HepG2 (cell line): ENCODE data around the gene WDR37. TPM values are rescaled to one million over a fixed set of nuclear protein-coding genes. Genes with fewer than 3 reads are reported as not detected.

Experiments
- ATAC-seq: fragments of 200-7000 bp; cut with Tn5 transposase; 3 replicates; pipeline ENCODE4 v1.9.1; 2020; ENCODE audit warnings: mild to moderate bottlenecking, moderate library complexity
- BruUV-seq: library from RNA; stranded (reverse); fragments of 400-500 nt; replicated peaks from 2 replicates; lab custom pipeline; 2021; lab: Mats Ljungman, UMichigan
- CTCF ChIA-PET: fragments of 300-600 bp; formaldehyde crosslinking; extraction: SDS; loops from one replicate; lab custom pipeline; 2021; ENCODE audit warnings: low total read pairs, inconsistent platforms, low intra/inter-chr PET ratio; lab: Yijun Ruan, JAX
- POLR2A ChIA-PET: fragments of 350-600 bp; sonication (Branson Sonifier 250); formaldehyde crosslinking; loops from one replicate; lab custom pipeline; 2020; ENCODE audit warnings: antibody characterized with exemption, inconsistent platforms; lab: Yijun Ruan, JAX
- DNase-seq: peaks from one replicate; pipeline ENCODE4 v3.0.0-alpha.2; 2015; ENCODE audit warnings: low spot score
- FAIRE-seq: peaks from 3 replicates; lab custom pipeline; 2011; peaks lifted over from hg19 to GRCh38; lab: Jason Lieb, UNC
- H2AFZ ChIP-seq: one replicate; pipeline ENCODE4 v1.6.1; 2011; ENCODE audit warnings: low read length, inconsistent platforms
- H3K27ac ChIP-seq: fragments of 300-600 bp; 3 replicates; pipeline ENCODE4 v1.8.0; 2011; ENCODE audit warnings: mixed run types, mild to moderate bottlenecking, mixed read lengths, low read length, inconsistent platforms; ENCODE audit not compliant: insufficient read depth; ENCODE audit errors: extremely low read length
- H3K27me3 ChIP-seq, 2 experiments: fragments of 200-600 bp in 1 of 2; 2 replicates in 1 of 2; 3 replicates in 1 of 2; pipeline versions ENCODE4 v1.6.0 to v1.8.0; 2011; ENCODE audit warnings: low read length in 2 of 2, mild to moderate bottlenecking in 2 of 2, moderate library complexity in 2 of 2, inconsistent platforms in 1 of 2; ENCODE audit not compliant: insufficient read depth in 2 of 2, control insufficient read depth in 1 of 2
- H3K36me3 ChIP-seq, 2 experiments: fragments of 200-600 bp in 1 of 2; replicated peaks in 1 of 2; 2 replicates in 1 of 2; 3 replicates in 1 of 2; pipeline versions ENCODE4 v1.5.1 to v1.8.0; 2011; ENCODE audit warnings: low read length in 2 of 2, inconsistent platforms in 1 of 2; ENCODE audit not compliant: insufficient read depth in 2 of 2, control insufficient read depth in 1 of 2
- H3K4me1 ChIP-seq: 2 replicates; pipeline ENCODE4 v1.5.1; 2012; ENCODE audit warnings: low read length, inconsistent platforms; ENCODE audit not compliant: insufficient read depth
- H3K4me2 ChIP-seq: 2 replicates; pipeline ENCODE4 v1.6.0; 2011; ENCODE audit warnings: low read depth, low read length, inconsistent platforms
- H3K4me3 ChIP-seq, 3 experiments: fragments of 200-600 bp in 1 of 3; sonication (generic), shearing (Covaris generic) in 1 of 3; replicated peaks in 1 of 3; 2 replicates each; pipeline ENCODE4 v1.5.1; 2011 to 2016; ENCODE audit warnings: low read length in 3 of 3, inconsistent platforms in 2 of 3, low read depth in 2 of 3, mild to moderate bottlenecking in 2 of 3, control low read depth in 1 of 3, mixed read lengths in 1 of 3; ENCODE audit not compliant: insufficient read depth in 1 of 3
- H3K79me2 ChIP-seq: one replicate; pipeline ENCODE4 v1.6.1; 2011; ENCODE audit warnings: low read length, inconsistent platforms; ENCODE audit not compliant: insufficient read depth
- H3K9ac ChIP-seq: 2 replicates; pipeline ENCODE4 v1.6.0; 2011; ENCODE audit warnings: mild to moderate bottlenecking, low read depth, low read length, inconsistent platforms; ENCODE audit not compliant: insufficient read depth
- H3K9me3 ChIP-seq: 2 replicates; pipeline ENCODE4 v1.5.1; 2012; ENCODE audit warnings: mild to moderate bottlenecking, low read length
- H4K20me1 ChIP-seq: 2 replicates; pipeline ENCODE4 v1.6.0; 2011; ENCODE audit warnings: inconsistent platforms, mild to moderate bottlenecking, low read length, moderate library complexity; ENCODE audit not compliant: insufficient read depth
- HNRNPL ChIP-seq: fragments of 200-400 bp; formaldehyde crosslinking; IDR thresholded peaks from 2 replicates; pipeline ENCODE4 v1.6.1; 2017; ENCODE audit warnings: mild to moderate bottlenecking, low read depth, low read length
- MIXL1 ChIP-seq: IDR thresholded peaks from 2 replicates; pipeline ENCODE4 v1.6.1; 2016
- NR2F1 ChIP-seq, 2 experiments: fragments of 450-650 bp in 1 of 2; formaldehyde crosslinking in 1 of 2; IDR thresholded peaks; 2 replicates each; pipeline versions ENCODE4 v1.5.0 to v1.6.1; 2016 to 2020; ENCODE audit warnings: mild to moderate bottlenecking in 1 of 2, missing compliant biosample characterization in 1 of 2, missing genetic modification reagents in 1 of 2, moderate library complexity in 1 of 2
- NR2F6 ChIP-seq, 2 experiments: IDR thresholded peaks; 2 replicates each; pipeline ENCODE4 v1.6.1; 2016; ENCODE audit warnings: antibody characterized with exemption in 1 of 2, mild to moderate bottlenecking in 1 of 2
- PAF1 ChIP-seq: IDR thresholded peaks from 2 replicates; pipeline ENCODE4 v1.6.1; 2016; ENCODE audit warnings: missing genetic modification reagents, missing compliant biosample characterization
- REPIN1 ChIP-seq: sonication (generic); formaldehyde crosslinking; IDR thresholded peaks from 2 replicates; pipeline ENCODE4 v1.8.0; 2022; ENCODE audit warnings: missing genetic modification reagents, low read depth, mild to moderate bottlenecking, borderline replicate concordance
- RFX3 ChIP-seq: IDR thresholded peaks from 2 replicates; pipeline ENCODE4 v1.6.1; 2016; ENCODE audit warnings: missing biosample characterization, missing genetic modification reagents
- SP1 ChIP-seq, 2 experiments: fragments of 450-650 bp in 1 of 2; sonication (generic) in 1 of 2; formaldehyde crosslinking in 1 of 2; IDR thresholded peaks; 2 replicates each; pipeline versions ENCODE4 v1.4.0 to v1.6.1; 2016 to 2020; ENCODE audit warnings: missing genetic modification reagents in 1 of 2
- U2AF1 ChIP-seq: fragments of 200-400 bp; formaldehyde crosslinking; optimal IDR thresholded peaks from 2 replicates; pipeline ENCODE3; 2017; ENCODE audit warnings: mild to moderate bottlenecking, low read depth, low read length
- ZNF33B ChIP-seq: sonication (generic); formaldehyde crosslinking; IDR thresholded peaks from 2 replicates; pipeline ENCODE4 v1.5.1; 2020; ENCODE audit warnings: mild to moderate bottlenecking, missing genetic modification reagents
- ZNF878 ChIP-seq: sonication (generic); formaldehyde crosslinking; IDR thresholded peaks from 2 replicates; pipeline ENCODE4 v1.8.1; 2023; ENCODE audit warnings: mild to moderate bottlenecking, missing genetic modification reagents, moderate library complexity
- ZZZ3 ChIP-seq: sonication (generic); formaldehyde crosslinking; IDR thresholded peaks from 2 replicates; pipeline ENCODE4 v1.4.0; 2020; ENCODE audit warnings: missing genetic modification reagents, mild to moderate bottlenecking, borderline replicate concordance
- WGBS: methylation state at CpG from one replicate; pipeline ENCODE4 v1.1.6; 2017; ENCODE audit warnings: low lambda C conversion rate; 5-methylcytosine and 5-hydroxymethylcytosine counted together
- in situ Hi-C: cut with HindIII; loops from 2 replicates; pipeline ENCODE4 v1.10.0; 2017; ENCODE audit warnings: low pct_unique_long_range_greater_than_20kb; ENCODE audit not compliant: extremely low pct_ligation_motif_present
- intact Hi-C: fragments of 100-400 bp; cut with micrococcal nuclease; formaldehyde crosslinking; loops from one replicate; pipeline ENCODE4 v1.10.0; 2022; ENCODE audit not compliant: unreplicated experiment
- polyA plus RNA-seq, 8 experiments: library from polyadenylated mRNA; depleted of rRNA in 3 of 8; stranded (reverse) in 7 of 8; unstranded in 1 of 8; fragments of >200 nt; fragmentation: Illumina TruSeq in 4 of 8; extraction: Trizol in 4 of 8; gene quantifications; 2 replicates each; pipeline versions ENCODE4 v1.2.1 to v1.2.3, GENCODE V29; 2011 to 2016; ENCODE audit warnings: low read depth in 4 of 8, missing spikeins in 1 of 8, mixed read lengths in 1 of 8; ENCODE audit not compliant: insufficient read depth in 1 of 8
- total RNA-seq, 5 experiments: library from RNA; depleted of rRNA; stranded (reverse); fragments of >200 nt; fragmentation: Illumina TruSeq; extraction: Trizol; gene quantifications; 2 replicates each; pipeline ENCODE4 v1.2.3, GENCODE V29; 2016; ENCODE audit warnings: low read depth in 1 of 5
- TF ChIP-seq, protein P1 (sequence below): sonication (generic); formaldehyde crosslinking; IDR thresholded peaks from 2 replicates; pipeline ENCODE4 v1.4.0; 2020; ENCODE audit warnings: mild to moderate bottlenecking, low read depth, missing genetic modification reagents
- TF ChIP-seq, protein P2 (sequence below): IDR thresholded peaks from 2 replicates; pipeline ENCODE4 v1.6.1; 2016; ENCODE audit warnings: missing compliant biosample characterization, missing genetic modification reagents, borderline replicate concordance
- TF ChIP-seq, protein P3 (sequence below): sonication (generic); formaldehyde crosslinking; IDR thresholded peaks from 2 replicates; pipeline ENCODE4 v1.5.0; 2020; ENCODE audit warnings: missing genetic modification reagents, mild to moderate bottlenecking, borderline replicate concordance
- TF ChIP-seq, protein P4 (sequence below): IDR thresholded peaks from 2 replicates; pipeline ENCODE4 v1.6.1; 2016; ENCODE audit warnings: missing genetic modification reagents, missing compliant biosample characterization
- TF ChIP-seq, protein P5 (sequence below): sonication (generic); formaldehyde crosslinking; conservative IDR thresholded peaks from 2 replicates; pipeline ENCODE4 v1.4.0; 2020; ENCODE audit warnings: missing genetic modification reagents

Gene WDR37
- total and polyA plus RNA-seq, 2 of the 13 experiments (the other 11 are each of a cell fraction or from before 2014, with no cell fraction given), result 5.9 to 7.5 TPM

DNA sequence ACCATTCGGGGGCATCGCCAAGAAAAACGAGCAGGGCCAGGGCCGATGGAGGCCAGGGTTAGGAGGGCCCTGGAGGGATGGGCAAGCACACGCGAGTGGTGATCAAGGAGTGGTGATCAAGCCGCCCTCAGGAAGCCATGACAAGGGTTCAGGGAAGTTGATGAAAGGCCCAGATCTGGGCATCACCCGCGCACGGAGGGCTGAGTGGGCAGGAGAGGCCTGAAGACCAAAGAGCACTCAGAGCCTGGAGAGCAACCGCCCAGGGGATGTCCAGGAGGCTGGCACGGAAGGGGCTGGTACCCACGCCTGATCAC, 114.6 kb downstream of the WDR37 start:
- no TSS peak for BruUV-seq
- TF ChIP-seq MIXL1, result no peak
- no peak for TF ChIP-seq U2AF1
- TF ChIP-seq, protein P1, sequence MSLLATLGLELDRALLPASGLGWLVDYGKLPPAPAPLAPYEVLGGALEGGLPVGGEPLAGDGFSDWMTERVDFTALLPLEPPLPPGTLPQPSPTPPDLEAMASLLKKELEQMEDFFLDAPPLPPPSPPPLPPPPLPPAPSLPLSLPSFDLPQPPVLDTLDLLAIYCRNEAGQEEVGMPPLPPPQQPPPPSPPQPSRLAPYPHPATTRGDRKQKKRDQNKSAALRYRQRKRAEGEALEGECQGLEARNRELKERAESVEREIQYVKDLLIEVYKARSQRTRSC (CRISPR knock-in tag), result no peak
- TF ChIP-seq ZZZ3 (CRISPR knock-in tag), result no peak
- TF ChIP-seq NR2F6 (IDR thresholded peaks at IDR 0.05), result no peak
- TF ChIP-seq NR2F6 (CRISPR knock-in tag; IDR thresholded peaks at IDR 0.05), result no peak
- TF ChIP-seq SP1 (IDR thresholded peaks at IDR 0.05), result no peak
- TF ChIP-seq SP1 (CRISPR knock-in tag; IDR thresholded peaks at IDR 0.05), result no peak
- TF ChIP-seq REPIN1, result no peak
- TF ChIP-seq, protein P2, sequence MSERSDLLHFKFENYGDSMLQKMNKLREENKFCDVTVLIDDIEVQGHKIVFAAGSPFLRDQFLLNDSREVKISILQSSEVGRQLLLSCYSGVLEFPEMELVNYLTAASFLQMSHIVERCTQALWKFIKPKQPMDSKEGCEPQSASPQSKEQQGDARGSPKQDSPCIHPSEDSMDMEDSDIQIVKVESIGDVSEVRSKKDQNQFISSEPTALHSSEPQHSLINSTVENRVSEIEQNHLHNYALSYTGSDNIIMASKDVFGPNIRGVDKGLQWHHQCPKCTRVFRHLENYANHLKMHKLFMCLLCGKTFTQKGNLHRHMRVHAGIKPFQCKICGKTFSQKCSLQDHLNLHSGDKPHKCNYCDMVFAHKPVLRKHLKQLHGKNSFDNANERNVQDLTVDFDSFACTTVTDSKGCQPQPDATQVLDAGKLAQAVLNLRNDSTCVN, result no peak
- TF ChIP-seq, protein P3, sequence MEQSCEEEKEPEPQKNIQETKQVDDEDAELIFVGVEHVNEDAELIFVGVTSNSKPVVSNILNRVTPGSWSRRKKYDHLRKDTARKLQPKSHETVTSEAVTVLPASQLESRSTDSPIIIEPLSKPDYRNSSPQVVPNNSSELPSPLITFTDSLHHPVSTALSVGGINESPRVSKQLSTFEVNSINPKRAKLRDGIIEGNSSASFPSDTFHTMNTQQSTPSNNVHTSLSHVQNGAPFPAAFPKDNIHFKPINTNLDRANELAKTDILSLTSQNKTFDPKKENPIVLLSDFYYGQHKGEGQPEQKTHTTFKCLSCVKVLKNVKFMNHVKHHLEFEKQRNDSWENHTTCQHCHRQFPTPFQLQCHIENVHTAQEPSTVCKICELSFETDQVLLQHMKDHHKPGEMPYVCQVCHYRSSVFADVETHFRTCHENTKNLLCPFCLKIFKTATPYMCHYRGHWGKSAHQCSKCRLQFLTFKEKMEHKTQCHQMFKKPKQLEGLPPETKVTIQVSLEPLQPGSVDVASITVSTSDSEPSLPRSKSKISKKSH (CRISPR knock-in tag), result no peak
- TF ChIP-seq HNRNPL, result no peak
- TF ChIP-seq ZNF33B (CRISPR knock-in tag), result no peak
- TF ChIP-seq RFX3 (CRISPR knock-in tag), result no peak
- no peak for TF ChIP-seq NR2F1 (CRISPR knock-in tag; IDR thresholded peaks at IDR 0.05)
- TF ChIP-seq, protein P4, sequence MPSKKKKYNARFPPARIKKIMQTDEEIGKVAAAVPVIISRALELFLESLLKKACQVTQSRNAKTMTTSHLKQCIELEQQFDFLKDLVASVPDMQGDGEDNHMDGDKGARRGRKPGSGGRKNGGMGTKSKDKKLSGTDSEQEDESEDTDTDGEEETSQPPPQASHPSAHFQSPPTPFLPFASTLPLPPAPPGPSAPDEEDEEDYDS (CRISPR knock-in tag), result no peak
- no peak for TF ChIP-seq ZNF878 (CRISPR knock-in tag)
- no peak for TF ChIP-seq PAF1 (CRISPR knock-in tag)
- TF ChIP-seq, protein P5, sequence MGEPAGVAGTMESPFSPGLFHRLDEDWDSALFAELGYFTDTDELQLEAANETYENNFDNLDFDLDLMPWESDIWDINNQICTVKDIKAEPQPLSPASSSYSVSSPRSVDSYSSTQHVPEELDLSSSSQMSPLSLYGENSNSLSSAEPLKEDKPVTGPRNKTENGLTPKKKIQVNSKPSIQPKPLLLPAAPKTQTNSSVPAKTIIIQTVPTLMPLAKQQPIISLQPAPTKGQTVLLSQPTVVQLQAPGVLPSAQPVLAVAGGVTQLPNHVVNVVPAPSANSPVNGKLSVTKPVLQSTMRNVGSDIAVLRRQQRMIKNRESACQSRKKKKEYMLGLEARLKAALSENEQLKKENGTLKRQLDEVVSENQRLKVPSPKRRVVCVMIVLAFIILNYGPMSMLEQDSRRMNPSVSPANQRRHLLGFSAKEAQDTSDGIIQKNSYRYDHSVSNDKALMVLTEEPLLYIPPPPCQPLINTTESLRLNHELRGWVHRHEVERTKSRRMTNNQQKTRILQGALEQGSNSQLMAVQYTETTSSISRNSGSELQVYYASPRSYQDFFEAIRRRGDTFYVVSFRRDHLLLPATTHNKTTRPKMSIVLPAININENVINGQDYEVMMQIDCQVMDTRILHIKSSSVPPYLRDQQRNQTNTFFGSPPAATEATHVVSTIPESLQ (CRISPR knock-in tag), result no peak
- TF ChIP-seq, all 625 proteins: peak for 0
- H3K9me3 ChIP-seq, result no peaks in the 10 kb centered on the region
- ChIA-PET POLR2A (no interaction called here), CTCF (no interaction called here)
- intact Hi-C loops (no loop called here), in situ Hi-C loops (no loop called here)
- no peak overlapping the region for H3K9ac ChIP-seq
- no peaks in the 10 kb centered on the region for H4K20me1 ChIP-seq
- no peak for DNase-seq
- no peak overlapping the region for H3K4me2 ChIP-seq
- H3K4me1 ChIP-seq, result no peaks in the 10 kb centered on the region
- no peaks in the 10 kb centered on the region for H3K79me2 ChIP-seq
- 19% methylated on average over 7 of the region's 13 CpGs for WGBS
- no peak overlapping the region for H2AFZ ChIP-seq
- H3K27me3 ChIP-seq, result peaks cover 15 to 86% of the 10 kb centered on the region in 2 experiments
- H3K4me3 ChIP-seq, result no peak overlapping the region
- FAIRE-seq, result no peak
- no peaks in the 10 kb centered on the region for H3K36me3 ChIP-seq
- H3K27ac ChIP-seq, result no peak overlapping the region
- no peak for ATAC-seq
